Adrenal gland (tissue), 12 donors: ENCODE results near the gene GATA5. TPM values are rescaled to one million over a fixed set of nuclear protein-coding genes. Genes with fewer than 3 reads are reported as not detected.

ENCODE experiments used
- DNase-seq, 7 donors: peaks; one replicate each; pipeline ENCODE4 v3.0.0-alpha.2; 2019 to 2020
- H3K27ac ChIP-seq, 5 donors: fragments of 200-600 bp; sonication (generic) in 4 of 5; 1 replicate in 3 of 5; 2 replicates in 2 of 5; pipeline versions ENCODE4 v1.5.1 to v1.8.0; 2016 to 2020; ENCODE audit warnings: mild to moderate bottlenecking in 1 of 5
- H3K27me3 ChIP-seq: fragments of 200-600 bp; 2 replicates; pipeline ENCODE4 v1.8.0; 2021
- H3K36me3 ChIP-seq, 2 donors: fragments of 200-600 bp; replicated peaks in 1 of 2; 1 replicate in 1 of 2; 2 replicates in 1 of 2; pipeline versions ENCODE4 v1.5.1 to v1.8.0; 2018 to 2022
- H3K4me1 ChIP-seq, 2 donors: fragments of 200-600 bp; replicated peaks in 1 of 2; 1 replicate in 1 of 2; 2 replicates in 1 of 2; pipeline versions ENCODE4 v1.5.1 to v1.8.0; 2018 to 2021
- H3K4me3 ChIP-seq, 4 donors: fragments of 200-600 bp; sonication (generic) in 3 of 4; one replicate each; pipeline ENCODE4 v1.5.1; 2016 to 2018
- H3K9me3 ChIP-seq, 3 donors: fragments of 200-600 bp; sonication (generic) in 1 of 3; replicated peaks in 1 of 3; 1 replicate in 2 of 3; 2 replicates in 1 of 3; pipeline versions ENCODE4 v1.5.1 to v1.8.0; 2016 to 2021
- POLR2A ChIP-seq, 2 donors: fragments of 450-650 bp; IDR thresholded peaks; one replicate each; pipeline ENCODE4 v1.6.1; 2017; ENCODE audit warnings: antibody characterized with exemption in 2 of 2, mild to moderate bottlenecking in 2 of 2, moderate library complexity in 1 of 2
- WGBS, 4 donors: extraction: QIAGEN DNeasy Blood & Tissue Kit in 2 of 4; methylation state at CpG; one replicate each; pipeline versions ENCODE4 v1.1.5 to v1.1.7; 2013 to 2017; 5-methylcytosine and 5-hydroxymethylcytosine counted together
- intact Hi-C, 2 donors: fragments of 100-400 bp; cut with DNase I; formaldehyde crosslinking; loops; one replicate each; pipeline versions ENCODE4 v1.14.1 to v1.15.0; 2022 to 2023
- polyA plus RNA-seq, 3 donors: library from polyadenylated mRNA; stranded (reverse); fragments of 200-250 nt in 2 of 3; fragments of 350-450 nt in 1 of 3; fragmentation: Illumina TruSeq in 1 of 3; extraction: RNeasy Lipid Tissue Mini Kit (QIAGEN cat#74804) in 1 of 3; gene quantifications; one replicate each; pipeline ENCODE4 v1.2.3, GENCODE V29; 2013 to 2014
- total RNA-seq, 9 donors: library from RNA; depleted of rRNA in 4 of 9; stranded (reverse); fragments of >200 nt in 4 of 9; fragments of 120-200 nt in 1 of 9; fragmentation: NEBNext Ultra II Directional in 1 of 9; extraction: Animal tissue kit (Norgen Biotek cat#: 25700) in 1 of 9; gene quantifications; one replicate each; pipeline versions ENCODE4 v1.1.0 to v1.2.4, GENCODE V29; 2013 to 2023
- TF ChIP-seq, protein P1 (sequence below), 6 experiments: fragments of 450-650 bp in 4 of 6; fragments of 200-600 bp in 2 of 6; sonication (generic) in 1 of 6; IDR thresholded peaks; 1 replicate in 5 of 6; 2 replicates in 1 of 6; pipeline versions ENCODE4 v1.5.1 to v1.8.0; 2016 to 2021; ENCODE audit warnings: antibody characterized with exemption in 6 of 6, mild to moderate bottlenecking in 2 of 6, moderate library complexity in 1 of 6
- donor health status: healthy with polysubstance abuse.
- donor health status: Bipolar disorder and iron deficiency.
- donor health status: DM: yes; HTN: yes; CAD: no.
- donor health status: DM: no; HTN: no; CAD: no.
- donor health status: DM: no; HTN: no; CAD: no.
- donor health status: DM: yes; HTN: yes; CAD: no.

GATA5 gene
- total and polyA plus RNA-seq, 12 donors = 0.67 to 12.0 (median 5.7) TPM

DNA sequence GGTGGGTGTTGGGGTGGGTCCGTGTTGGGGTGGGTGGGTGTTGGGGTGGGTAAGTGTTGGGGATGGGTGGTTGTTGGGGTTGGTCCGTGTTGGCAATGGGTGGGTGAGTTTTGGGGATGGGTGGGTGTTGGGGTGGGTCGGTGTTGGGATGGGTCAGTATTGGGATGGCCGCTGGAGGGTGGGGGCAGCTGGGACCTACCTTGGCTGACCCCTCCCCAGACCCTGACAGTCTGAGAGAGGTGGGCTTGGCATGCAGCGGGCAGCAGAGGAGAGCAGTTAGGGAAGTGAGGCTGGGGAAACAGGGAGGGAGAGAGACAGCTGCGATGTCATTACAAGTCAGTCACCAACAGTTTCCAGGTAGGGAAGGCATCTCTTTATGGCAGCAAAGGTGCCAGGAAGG, 23.1 kb upstream of the GATA5 start:
- TF ChIP-seq, protein P1, sequence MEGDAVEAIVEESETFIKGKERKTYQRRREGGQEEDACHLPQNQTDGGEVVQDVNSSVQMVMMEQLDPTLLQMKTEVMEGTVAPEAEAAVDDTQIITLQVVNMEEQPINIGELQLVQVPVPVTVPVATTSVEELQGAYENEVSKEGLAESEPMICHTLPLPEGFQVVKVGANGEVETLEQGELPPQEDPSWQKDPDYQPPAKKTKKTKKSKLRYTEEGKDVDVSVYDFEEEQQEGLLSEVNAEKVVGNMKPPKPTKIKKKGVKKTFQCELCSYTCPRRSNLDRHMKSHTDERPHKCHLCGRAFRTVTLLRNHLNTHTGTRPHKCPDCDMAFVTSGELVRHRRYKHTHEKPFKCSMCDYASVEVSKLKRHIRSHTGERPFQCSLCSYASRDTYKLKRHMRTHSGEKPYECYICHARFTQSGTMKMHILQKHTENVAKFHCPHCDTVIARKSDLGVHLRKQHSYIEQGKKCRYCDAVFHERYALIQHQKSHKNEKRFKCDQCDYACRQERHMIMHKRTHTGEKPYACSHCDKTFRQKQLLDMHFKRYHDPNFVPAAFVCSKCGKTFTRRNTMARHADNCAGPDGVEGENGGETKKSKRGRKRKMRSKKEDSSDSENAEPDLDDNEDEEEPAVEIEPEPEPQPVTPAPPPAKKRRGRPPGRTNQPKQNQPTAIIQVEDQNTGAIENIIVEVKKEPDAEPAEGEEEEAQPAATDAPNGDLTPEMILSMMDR (IDR thresholded peaks at IDR 0.05) = no peak
- TF ChIP-seq POLR2A (IDR thresholded peaks at IDR 0.05) = no peak
- Histone ChIP-seq H3K27me3 (no peaks in the 10 kb centered on the region), H3K4me3 (no peak overlapping the region), H3K27ac (no peak overlapping the region), H3K9me3 (no peaks in the 10 kb centered on the region), H3K36me3 (no peaks in the 10 kb centered on the region), H3K4me1 (peaks cover 0 to 26% of the 10 kb centered on the region in 2 donors)
- no peak for DNase-seq
- 80 to 94% (median 85%) methylated on average over 2 to 6 of the region's 6 CpGs for WGBS, 4 donors
- intact Hi-C loops = loop anchor here (10.0 kb wide), 2 partner anchors 194 to 296 kb away; partner anchors contain the start of genes ADRM1 (in 1 of the 2) and MRGBP (in 1 of the 2)

DNA sequence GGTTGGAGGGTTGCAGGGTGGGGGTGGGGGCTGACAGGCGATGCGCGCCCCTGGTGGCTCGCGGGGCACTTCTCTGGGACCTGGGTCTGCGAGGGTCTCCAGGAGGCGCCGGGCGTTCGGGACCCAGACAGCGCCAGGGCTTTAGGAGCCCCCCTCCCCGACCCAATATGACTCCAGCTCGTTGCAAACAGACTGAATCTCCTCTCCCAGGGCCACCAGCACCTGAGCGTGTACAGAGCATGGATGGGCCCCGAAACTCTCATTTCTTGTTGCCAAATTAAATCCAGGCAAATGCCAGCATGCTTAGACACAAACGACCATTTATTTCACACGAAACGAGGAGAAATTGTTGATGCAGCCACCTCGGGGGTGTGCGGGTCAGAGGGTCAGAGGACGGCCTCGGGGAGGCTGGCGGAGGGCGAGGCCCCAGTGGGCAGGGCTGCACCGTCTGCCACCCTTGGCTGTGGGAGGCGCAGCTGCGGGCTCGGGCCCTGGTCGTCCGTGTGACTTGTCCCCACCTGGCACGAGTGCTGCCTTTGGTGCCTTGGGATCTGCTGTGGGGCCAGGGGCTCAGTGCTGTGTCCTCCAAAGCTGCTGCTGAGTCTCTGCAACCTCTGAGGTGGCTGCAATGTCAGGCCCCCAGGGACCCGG, 20.9 kb upstream of the GATA5 start:
- no peak for DNase-seq
- Histone ChIP-seq H3K4me1 (peaks cover 3 to 35% of the 10 kb centered on the region in 2 donors), H3K4me3 (no peak overlapping the region), H3K36me3 (no peaks in the 10 kb centered on the region), H3K27ac (no peak overlapping the region), H3K27me3 (no peaks in the 10 kb centered on the region), H3K9me3 (no peaks in the 10 kb centered on the region)
- 17 to 26% (median 24%) methylated on average over 11 to 32 of the region's 32 CpGs for WGBS, 4 donors
- TF ChIP-seq POLR2A (IDR thresholded peaks at IDR 0.05) = no peak
- TF ChIP-seq, protein P1 (IDR thresholded peaks at IDR 0.05) = peak in 5 of 6 experiments; percentile 41 to 59 (median 48)
- intact Hi-C loops = loop anchor here (10.0 kb wide), 2 partner anchors 192 to 298 kb away; partner anchors contain the start of genes ADRM1 (in 1 of the 2) and MRGBP (in 1 of the 2)

DNA sequence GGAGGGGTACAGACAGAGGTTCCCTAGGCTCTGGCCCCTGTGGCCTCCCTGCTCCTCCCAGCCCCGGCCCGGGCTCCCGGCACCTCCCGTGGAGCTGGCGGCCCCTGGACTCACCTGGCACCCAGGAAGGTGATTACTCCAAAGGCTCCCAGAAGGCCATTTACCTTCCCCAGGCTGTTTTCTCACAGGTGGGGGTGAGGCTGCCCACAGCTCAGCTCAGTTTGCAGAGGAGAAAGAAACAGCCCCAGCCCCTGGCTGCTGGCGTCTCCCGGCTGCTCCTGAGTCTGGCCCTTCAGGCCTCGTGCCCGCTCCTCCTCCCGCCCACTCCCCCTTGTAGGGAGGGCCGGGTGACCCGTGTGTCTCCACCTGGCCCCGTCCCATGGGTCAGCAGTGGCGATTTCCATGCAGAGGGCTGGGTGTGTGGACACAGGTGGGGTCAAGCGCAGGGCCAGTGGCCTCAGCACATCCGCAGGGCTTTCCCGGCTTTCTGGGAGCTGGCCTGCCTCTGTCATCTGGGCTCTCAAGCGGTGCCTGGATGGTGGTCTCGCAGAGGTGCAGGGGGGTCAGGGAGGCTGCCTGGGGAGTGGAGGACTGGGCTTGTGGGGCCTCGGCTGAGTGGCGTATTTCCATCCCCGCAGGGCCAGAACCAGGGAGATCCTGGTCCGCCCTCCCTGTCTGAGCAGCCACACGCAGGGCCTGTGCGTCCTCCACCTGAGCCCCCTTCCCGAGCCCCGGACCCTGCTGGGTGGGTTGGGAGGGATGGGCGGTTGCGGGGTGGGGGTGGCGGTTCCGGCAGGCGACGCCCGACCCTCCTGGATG, 20.2 kb upstream of the GATA5 start:
- no peaks in the 10 kb centered on the region for H3K36me3 ChIP-seq
- peaks cover 3 to 35% of the 10 kb centered on the region in 2 donors for H3K4me1 ChIP-seq
- no peaks in the 10 kb centered on the region for H3K27me3 ChIP-seq
- TF ChIP-seq, protein P1 (IDR thresholded peaks at IDR 0.05) = no peak
- TF ChIP-seq POLR2A (IDR thresholded peaks at IDR 0.05) = no peak
- 50 to 77% (median 67%) methylated on average over 7 to 33 of the region's 34 CpGs for WGBS, 4 donors
- H3K4me3 ChIP-seq = no peak overlapping the region
- H3K27ac ChIP-seq = peak overlapping the region in 4 of 5 donors; percentile 6 to 85 (median 46)
- no peak for DNase-seq
- no peaks in the 10 kb centered on the region for H3K9me3 ChIP-seq
- intact Hi-C loops = loop anchor here (10.0 kb wide), 2 partner anchors 191 to 299 kb away; partner anchors contain the start of genes ADRM1 (in 1 of the 2) and MRGBP (in 1 of the 2)
